ENCODE data around the gene ALPP. TPM values are rescaled to one million over a fixed set of nuclear protein-coding genes. Genes with fewer than 3 reads are reported as not detected.
"Not testable (repeated sequence)": the region's sequence is repeated elsewhere in the genome, so short reads cannot be mapped to it uniquely, and the experiment has no call there.

The ALPP gene
- total RNA-seq, 1 experiment from 2014 or later, result 0.20 TPM

GRCh38 chr2:232384466-232384865 lies 5.9 kb downstream of the ALPP start:
- no peak overlapping the region for H3K18ac ChIP-seq (ENCODE audit: insufficient read length, low read depth, low read length)
- peaks cover 38% of the 10 kb centered on the region; the same call in 1 of the 2 replicates for H3K27me3 ChIP-seq (ENCODE audit: insufficient read depth, low read length)
- H3K27ac ChIP-seq (ENCODE audit: insufficient read length, low read depth, low read length), result no peak overlapping the region
- TF ChIP-seq, protein P1, sequence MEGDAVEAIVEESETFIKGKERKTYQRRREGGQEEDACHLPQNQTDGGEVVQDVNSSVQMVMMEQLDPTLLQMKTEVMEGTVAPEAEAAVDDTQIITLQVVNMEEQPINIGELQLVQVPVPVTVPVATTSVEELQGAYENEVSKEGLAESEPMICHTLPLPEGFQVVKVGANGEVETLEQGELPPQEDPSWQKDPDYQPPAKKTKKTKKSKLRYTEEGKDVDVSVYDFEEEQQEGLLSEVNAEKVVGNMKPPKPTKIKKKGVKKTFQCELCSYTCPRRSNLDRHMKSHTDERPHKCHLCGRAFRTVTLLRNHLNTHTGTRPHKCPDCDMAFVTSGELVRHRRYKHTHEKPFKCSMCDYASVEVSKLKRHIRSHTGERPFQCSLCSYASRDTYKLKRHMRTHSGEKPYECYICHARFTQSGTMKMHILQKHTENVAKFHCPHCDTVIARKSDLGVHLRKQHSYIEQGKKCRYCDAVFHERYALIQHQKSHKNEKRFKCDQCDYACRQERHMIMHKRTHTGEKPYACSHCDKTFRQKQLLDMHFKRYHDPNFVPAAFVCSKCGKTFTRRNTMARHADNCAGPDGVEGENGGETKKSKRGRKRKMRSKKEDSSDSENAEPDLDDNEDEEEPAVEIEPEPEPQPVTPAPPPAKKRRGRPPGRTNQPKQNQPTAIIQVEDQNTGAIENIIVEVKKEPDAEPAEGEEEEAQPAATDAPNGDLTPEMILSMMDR (conservative IDR thresholded peaks at IDR 0.05), result no peak
- no peak overlapping the region for H3K9ac ChIP-seq (ENCODE audit: extremely low read depth, insufficient read length, low read length)
- no peak overlapping the region for H4K5ac ChIP-seq (ENCODE audit: insufficient read length, low read depth, low read length)
- H3K27ac Mint-ChIP-seq, result no peak overlapping the region
- DNase-seq, result no peak
- no peak overlapping the region for H3K4me3 Mint-ChIP-seq
- no peak overlapping the region for H3K23ac ChIP-seq (ENCODE audit: insufficient read length, low read depth, low read length)
- H3K56ac ChIP-seq (ENCODE audit: insufficient read length, low read depth, low read length), result no peak overlapping the region
- peaks cover 0 to 18% (median 1%) of the 10 kb centered on the region in 3 experiments; a peak in 5 of 7 replicates for H3K36me3 Mint-ChIP-seq (ENCODE audit: insufficient read depth in 1 of 3, low read depth in 3 of 3)
- no CpG with 5 or more reads among the region's 1 CpG for WGBS (ENCODE audit: extremely low coverage, insufficient read length, low lambda C conversion rate)
- H3K4me1 Mint-ChIP-seq, result peaks cover 24 to 34% of the 10 kb centered on the region in 2 experiments
- no peak overlapping the region for H3K4me2 ChIP-seq (ENCODE audit: insufficient read depth, insufficient read length, low read length)
- H4K20me1 ChIP-seq (ENCODE audit: control insufficient read depth, insufficient read depth, insufficient read length), result no peaks in the 10 kb centered on the region
- no peak overlapping the region for H3T11ph ChIP-seq (ENCODE audit: low read length)
- no peak overlapping the region for H4K8ac ChIP-seq (replicated peaks; ENCODE audit: insufficient read length, low read depth, low read length)
- no peak overlapping the region for H2BK15ac ChIP-seq (ENCODE audit: low read depth, low read length)
- no peak overlapping the region for H4K91ac ChIP-seq (ENCODE audit: insufficient read length, low read depth, low read length)
- H3K23me2 ChIP-seq (ENCODE audit: insufficient read length, low read depth, low read length, poor library complexity, severe bottlenecking), result peaks cover 23% of the 10 kb centered on the region
- H3K9me3 Mint-ChIP-seq, result peaks cover 0 to 2% of the 10 kb centered on the region in 2 experiments; a peak in 2 of 5 replicates
- no peak overlapping the region for H2AK5ac ChIP-seq (ENCODE audit: insufficient read length, low read length)
- no peaks in the 10 kb centered on the region for H3K79me2 ChIP-seq (ENCODE audit: insufficient read depth, low read length)
- no peak overlapping the region for H2BK20ac ChIP-seq (ENCODE audit: low read depth, low read length, poor library complexity, severe bottlenecking)
- no peaks in the 10 kb centered on the region for H3K4me1 ChIP-seq (ENCODE audit: insufficient read depth, low read length)
- H2BK12ac ChIP-seq (ENCODE audit: insufficient read length, low read depth, low read length), result no peak overlapping the region
- no peak overlapping the region for H3K4ac ChIP-seq (ENCODE audit: low read depth, low read length)
- no peaks in the 10 kb centered on the region for H3K79me1 ChIP-seq (ENCODE audit: insufficient read depth, low read depth, low read length, poor library complexity, severe bottlenecking)
- H2AFZ ChIP-seq (ENCODE audit: low read length), result no peak overlapping the region
- no peak overlapping the region for H3K14ac ChIP-seq (ENCODE audit: insufficient read depth, low read length)
- H3K9me3 ChIP-seq (ENCODE audit: control insufficient read depth, low read depth, low read length), result no peaks in the 10 kb centered on the region
- no peak overlapping the region for H2BK120ac ChIP-seq (ENCODE audit: low read depth, low read length, poor library complexity, severe bottlenecking)
- peaks cover 77% of the 10 kb centered on the region for H3K27me3 Mint-ChIP-seq (ENCODE audit: low read depth)
- no peak overlapping the region for H2BK5ac ChIP-seq (ENCODE audit: insufficient read length, low read length)

DNA sequence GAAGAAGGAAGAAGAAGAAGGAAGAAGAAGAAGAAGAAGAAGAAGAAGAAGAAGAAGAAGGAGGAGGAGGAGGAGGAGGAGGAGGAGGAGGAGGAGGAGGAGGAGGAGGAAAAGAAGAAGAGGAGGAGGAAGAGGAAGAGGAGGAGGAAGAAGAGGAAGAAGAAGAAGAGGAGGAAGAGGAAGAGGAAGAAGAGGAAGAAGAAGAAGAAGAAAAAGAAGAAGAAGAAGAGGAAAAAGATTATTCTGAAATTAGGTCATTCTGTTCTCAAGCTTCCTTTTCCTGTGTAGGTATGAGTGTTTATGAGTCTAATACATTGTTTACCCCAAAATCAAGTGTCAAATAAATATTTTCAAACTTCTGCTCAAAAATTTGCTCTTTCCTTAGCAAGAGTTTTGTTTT lies 6.5 kb downstream of the ALPP start:
- not testable (repeated sequence) for H4K91ac ChIP-seq (ENCODE audit: insufficient read length, low read depth, low read length); H4K5ac ChIP-seq (ENCODE audit: insufficient read length, low read depth, low read length); H3K4me2 ChIP-seq (ENCODE audit: insufficient read depth, insufficient read length, low read length); H2BK5ac ChIP-seq (ENCODE audit: insufficient read length, low read length); H3K27ac Mint-ChIP-seq; H2BK20ac ChIP-seq (ENCODE audit: low read depth, low read length, poor library complexity, severe bottlenecking); H2BK120ac ChIP-seq (ENCODE audit: low read depth, low read length, poor library complexity, severe bottlenecking); H2AK5ac ChIP-seq (ENCODE audit: insufficient read length, low read length); H3K4me3 Mint-ChIP-seq; H3T11ph ChIP-seq (ENCODE audit: low read length); H2AFZ ChIP-seq (ENCODE audit: low read length); H3K4me1 ChIP-seq (ENCODE audit: insufficient read depth, low read length); DNase-seq; H4K20me1 ChIP-seq (ENCODE audit: control insufficient read depth, insufficient read depth, insufficient read length); H3K79me1 ChIP-seq (ENCODE audit: insufficient read depth, low read depth, low read length, poor library complexity, severe bottlenecking); H2BK12ac ChIP-seq (ENCODE audit: insufficient read length, low read depth, low read length); H3K14ac ChIP-seq (ENCODE audit: insufficient read depth, low read length); H3K9me3 Mint-ChIP-seq; H3K56ac ChIP-seq (ENCODE audit: insufficient read length, low read depth, low read length); H3K18ac ChIP-seq (ENCODE audit: insufficient read length, low read depth, low read length); H3K9me3 ChIP-seq (ENCODE audit: control insufficient read depth, low read depth, low read length); H4K8ac ChIP-seq (replicated peaks; ENCODE audit: insufficient read length, low read depth, low read length); H3K9ac ChIP-seq (ENCODE audit: extremely low read depth, insufficient read length, low read length); H3K27ac ChIP-seq (ENCODE audit: insufficient read length, low read depth, low read length); H2BK15ac ChIP-seq (ENCODE audit: low read depth, low read length); H3K79me2 ChIP-seq (ENCODE audit: insufficient read depth, low read length); H3K4ac ChIP-seq (ENCODE audit: low read depth, low read length); H3K23ac ChIP-seq (ENCODE audit: insufficient read length, low read depth, low read length)
- peaks cover 23% of the 10 kb centered on the region for H3K23me2 ChIP-seq (ENCODE audit: insufficient read length, low read depth, low read length, poor library complexity, severe bottlenecking)
- Mint-ChIP-seq H3K4me1 (peaks cover 30 to 40% of the 10 kb centered on the region in 2 experiments), H3K27me3 (ENCODE audit: low read depth) (peaks cover 82% of the 10 kb centered on the region), H3K36me3 (ENCODE audit: insufficient read depth in 1 of 3, low read depth in 3 of 3) (peaks cover 0 to 24% (median 1%) of the 10 kb centered on the region in 3 experiments; a peak in 5 of 7 replicates)
- peaks cover 38% of the 10 kb centered on the region; the same call in 1 of the 2 replicates for H3K27me3 ChIP-seq (ENCODE audit: insufficient read depth, low read length)

All from H9 (cell line).